Esophagus (tissue), 2 donors: ENCODE data around the gene SLC16A1. TPM values are rescaled to one million over a fixed set of nuclear protein-coding genes. Genes with fewer than 3 reads are reported as not detected.

Experiments used
- H3K27ac ChIP-seq, 2 donors: one replicate each; pipeline ENCODE4 v1.5.1; 2013; ENCODE audit warnings: low read depth in 2 of 2, mild to moderate bottlenecking in 2 of 2, inconsistent platforms in 1 of 2, low read length in 1 of 2, moderate library complexity in 1 of 2
- H3K27me3 ChIP-seq, 2 donors: one replicate each; pipeline ENCODE4 v1.6.1; 2013; ENCODE audit warnings: low read length in 2 of 2, control low read depth in 1 of 2, mild to moderate bottlenecking in 1 of 2; ENCODE audit not compliant: insufficient read depth in 2 of 2, control insufficient read depth in 1 of 2
- H3K36me3 ChIP-seq, 2 donors: one replicate each; pipeline ENCODE4 v1.6.1; 2013; ENCODE audit warnings: low read length in 1 of 2; ENCODE audit not compliant: control insufficient read depth in 2 of 2, insufficient read depth in 2 of 2
- H3K4me1 ChIP-seq, 2 donors: one replicate each; pipeline ENCODE4 v1.6.1; 2013; ENCODE audit warnings: low read length in 1 of 2; ENCODE audit not compliant: control insufficient read depth in 2 of 2, insufficient read depth in 2 of 2
- H3K4me3 ChIP-seq, 2 donors: one replicate each; pipeline ENCODE4 v1.5.1; 2013; ENCODE audit warnings: low read length in 2 of 2, mild to moderate bottlenecking in 2 of 2, low read depth in 1 of 2, moderate library complexity in 1 of 2
- H3K9me3 ChIP-seq, 2 donors: one replicate each; pipeline ENCODE4 v1.6.1; 2013; ENCODE audit warnings: mild to moderate bottlenecking in 2 of 2, low read depth in 1 of 2, low read length in 1 of 2, moderate library complexity in 1 of 2; ENCODE audit not compliant: control insufficient read depth in 2 of 2, insufficient read depth in 1 of 2
- WGBS, 2 donors: extraction: QIAGEN DNeasy Blood & Tissue Kit; methylation state at CpG; one replicate each; pipeline ENCODE4 v1.1.7; 2013; 5-methylcytosine and 5-hydroxymethylcytosine counted together
- polyA plus RNA-seq, 2 donors: library from polyadenylated mRNA; stranded (reverse); fragments of 200-250 nt; gene quantifications; one replicate each; pipeline ENCODE4 v1.2.3, GENCODE V29; 2013
- donor health status: healthy with polysubstance abuse.
- donor health status: Bipolar disorder and iron deficiency.

SLC16A1 gene
- polyA plus RNA-seq, 2 donors: 7.4 to 13.0 TPM

DNA sequence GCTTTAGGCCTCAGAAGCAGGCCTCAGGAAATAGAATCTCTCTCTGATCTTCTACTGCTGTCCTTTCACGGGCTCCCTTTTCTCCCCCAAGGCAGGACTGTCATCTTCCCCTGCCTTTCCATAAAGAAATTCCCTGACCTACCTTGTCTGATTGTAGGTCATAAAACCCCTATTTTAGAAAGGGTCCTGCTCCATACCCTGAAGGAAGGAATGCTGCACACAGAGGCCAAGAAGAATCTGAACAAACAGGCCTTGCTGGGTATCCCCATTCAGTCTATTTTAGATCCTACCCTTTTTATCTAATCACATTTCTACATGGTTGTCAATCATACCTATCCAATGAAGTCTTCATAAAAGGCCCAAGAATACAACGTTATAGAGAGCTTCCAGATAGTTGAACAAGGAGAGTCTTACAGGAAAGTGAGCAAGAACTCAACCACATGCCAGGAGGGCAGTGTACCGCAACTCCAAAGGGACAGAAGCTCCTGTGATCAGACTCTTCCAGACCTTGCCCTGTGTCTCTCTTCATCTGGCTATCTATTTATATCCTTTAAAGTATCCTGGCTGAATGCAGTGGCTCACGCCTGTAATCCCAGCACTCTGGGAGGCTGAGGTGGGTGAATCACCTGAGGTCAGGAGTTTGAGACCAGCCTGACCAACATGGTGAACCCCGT is 93.1 kb downstream of the SLC16A1 start:
- no peak overlapping the region for H3K4me3 ChIP-seq
- H3K27me3 ChIP-seq: no peaks in the 10 kb centered on the region
- H3K27ac ChIP-seq: no peak overlapping the region
- no peaks in the 10 kb centered on the region for H3K4me1 ChIP-seq
- H3K36me3 ChIP-seq: no peaks in the 10 kb centered on the region
- no peaks in the 10 kb centered on the region for H3K9me3 ChIP-seq
- WGBS, 2 donors: 84 to 87% methylated on average over 5 of the region's 5 CpGs

Other genes with a start within 250 kb of the SLC16A1 start
- gene RHOC, start 249.1 kb downstream of the SLC16A1 start, polyA plus RNA-seq: 10 to 100 TPM; 53.0 to 89.5 TPM
- gene PPM1J, start 240.9 kb downstream of the SLC16A1 start, polyA plus RNA-seq: 1 to 10 TPM; 2.8 to 3.5 TPM
- 1 to 10 TPM; 2.6 to 3.5 TPM for gene LRIG2, start 117.0 kb upstream of the SLC16A1 start, polyA plus RNA-seq